SJCRH30 (cell line): ENCODE data around the gene IDH3G. TPM values are rescaled to one million over a fixed set of nuclear protein-coding genes. Genes with fewer than 3 reads are reported as not detected.

Experiments used
- DNase-seq, 2 experiments: peaks; one replicate each; pipeline ENCODE4 v3.0.0-alpha.2; 2015 to 2020
- H3K27ac ChIP-seq: fragments of 250-450 bp; sonication (Bioruptor Pico); 2 replicates; pipeline ENCODE4 v1.5.1; 2020; ENCODE audit warnings: mild to moderate bottlenecking, moderate library complexity
- H3K27me3 ChIP-seq: fragments of 250-450 bp; sonication (Bioruptor Pico); 2 replicates; pipeline ENCODE4 v1.5.1; 2020; ENCODE audit warnings: mild to moderate bottlenecking, moderate library complexity
- H3K36me3 ChIP-seq: fragments of 250-450 bp; sonication (Bioruptor Pico); 2 replicates; pipeline ENCODE4 v1.5.1; 2020; ENCODE audit warnings: mild to moderate bottlenecking, moderate library complexity
- H3K4me1 ChIP-seq: fragments of 250-450 bp; sonication (Bioruptor Pico); 2 replicates; pipeline ENCODE4 v1.5.1; 2020; ENCODE audit warnings: mild to moderate bottlenecking, moderate library complexity
- H3K4me3 ChIP-seq: fragments of 250-450 bp; sonication (Bioruptor Pico); 2 replicates; pipeline ENCODE4 v1.5.1; 2020; ENCODE audit warnings: mild to moderate bottlenecking, moderate library complexity
- H3K9me3 ChIP-seq: fragments of 250-450 bp; sonication (Bioruptor Pico); replicated peaks from 2 replicates; pipeline ENCODE4 v1.5.1; 2020; ENCODE audit warnings: mild to moderate bottlenecking, moderate library complexity
- total RNA-seq: library from RNA; depleted of rRNA; stranded (reverse); fragments of >200 nt; shearing (Covaris generic); gene quantifications from 2 replicates; pipeline ENCODE4 v1.2.3, GENCODE V29; 2014; rRNA removed

IDH3G gene
- 34.3 and 35.0 TPM in 2 replicates for total RNA-seq

DNA sequence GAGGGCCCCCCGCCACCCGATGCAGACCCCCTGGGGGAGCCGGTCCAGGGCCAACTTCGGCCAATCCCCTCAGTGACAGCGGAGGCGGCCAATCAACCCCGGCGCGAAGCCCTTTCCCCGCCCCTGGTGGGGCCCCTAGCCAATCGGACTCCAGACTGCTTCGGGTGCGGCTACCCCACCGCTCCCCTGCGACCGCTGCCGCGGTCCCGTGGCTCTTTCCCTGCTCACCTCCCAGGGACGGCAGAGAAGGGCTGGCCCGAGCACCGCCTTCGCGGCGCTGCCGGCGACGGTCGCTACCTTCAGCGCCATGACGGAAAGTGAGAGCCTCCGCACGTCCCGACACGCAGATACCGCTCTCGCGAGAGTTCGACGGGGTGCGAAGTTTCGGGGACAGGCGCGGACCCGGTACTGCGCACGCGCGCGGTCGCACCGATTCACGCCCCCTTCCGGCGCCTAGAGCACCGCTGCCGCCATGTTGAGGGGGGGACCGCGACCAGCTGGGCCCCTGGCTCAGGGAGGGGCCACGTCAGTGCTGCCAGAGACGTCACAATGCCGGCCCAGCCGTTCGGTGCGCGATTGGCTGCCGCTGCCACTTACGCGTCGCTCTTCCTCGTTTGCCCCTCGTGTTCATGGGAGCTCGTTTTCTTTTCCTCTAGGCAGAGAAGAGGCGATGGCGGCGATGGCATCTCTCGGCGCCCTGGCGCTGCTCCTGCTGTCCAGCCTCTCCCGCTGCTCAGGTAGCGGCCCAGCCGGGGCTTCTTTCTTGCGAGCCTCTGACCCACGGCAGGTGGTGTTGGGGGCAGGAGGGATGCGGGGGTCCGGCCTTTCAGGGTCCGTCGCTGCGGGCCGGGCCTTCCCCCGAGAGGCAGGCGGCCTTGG is at the start of gene IDH3G, which contains the start of gene SSR4:
Gene IDH3G (minus strand): TSS at position 358 of the 879 bp plus-strand sequence. CDS start 49 bp downstream, at position 309.
Gene SSR4 (plus strand): TSS at position 651 of the 879 bp plus-strand sequence. CDS start 20 bp downstream, at position 671.
- no peaks in the 10 kb centered on the region for H3K4me1 ChIP-seq
- peaks cover 4% of the 10 kb centered on the region; the same call in 1 of the 2 replicates for H3K36me3 ChIP-seq
- no peaks in the 10 kb centered on the region for H3K9me3 ChIP-seq
- DNase-seq = peak; percentile 91 to 94
- peak within 1 kb of the TSS; percentile 90 for H3K4me3 ChIP-seq
- peak within 1 kb of the TSS; percentile 97 for H3K27ac ChIP-seq
- H3K27me3 ChIP-seq = no peaks in the 10 kb centered on the region

DNA sequence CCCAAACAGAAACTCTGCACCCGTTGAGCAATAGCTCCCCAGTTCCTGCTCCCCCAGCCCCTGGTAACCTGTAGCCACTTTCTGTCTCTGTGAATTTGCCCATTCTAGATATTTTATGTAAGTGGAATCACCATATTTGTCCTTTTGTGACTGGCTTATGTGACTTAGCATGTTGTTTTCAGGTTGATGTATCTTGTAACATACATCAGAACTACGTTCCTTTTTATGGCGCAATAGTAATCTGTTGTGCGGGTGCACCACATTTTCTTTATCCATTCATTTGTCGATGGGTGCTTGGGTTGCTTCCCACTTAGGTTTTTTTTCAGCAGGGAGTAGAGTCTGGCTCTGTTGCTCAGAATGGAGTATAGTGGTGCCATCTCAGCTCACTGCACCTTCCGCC is 42.7 kb upstream of the IDH3G start:
- Histone ChIP-seq H3K36me3 (no peaks in the 10 kb centered on the region), H3K27ac (no peak overlapping the region), H3K4me1 (no peaks in the 10 kb centered on the region), H3K27me3 (no peaks in the 10 kb centered on the region), H3K9me3 (no peaks in the 10 kb centered on the region), H3K4me3 (no peak overlapping the region)
- DNase-seq = no peak

- Histone ChIP-seq H3K9me3 (no peaks in the 10 kb centered on the region), H3K4me1 (no peaks in the 10 kb centered on the region), H3K27ac (no peak overlapping the region), H3K27me3 (no peaks in the 10 kb centered on the region), H3K4me3 (no peak overlapping the region), H3K36me3 (no peaks in the 10 kb centered on the region)
- no peak for DNase-seq
Measured at GRCh38 chrX:153832728-153833127, 38.6 kb upstream of the IDH3G start.

DNA sequence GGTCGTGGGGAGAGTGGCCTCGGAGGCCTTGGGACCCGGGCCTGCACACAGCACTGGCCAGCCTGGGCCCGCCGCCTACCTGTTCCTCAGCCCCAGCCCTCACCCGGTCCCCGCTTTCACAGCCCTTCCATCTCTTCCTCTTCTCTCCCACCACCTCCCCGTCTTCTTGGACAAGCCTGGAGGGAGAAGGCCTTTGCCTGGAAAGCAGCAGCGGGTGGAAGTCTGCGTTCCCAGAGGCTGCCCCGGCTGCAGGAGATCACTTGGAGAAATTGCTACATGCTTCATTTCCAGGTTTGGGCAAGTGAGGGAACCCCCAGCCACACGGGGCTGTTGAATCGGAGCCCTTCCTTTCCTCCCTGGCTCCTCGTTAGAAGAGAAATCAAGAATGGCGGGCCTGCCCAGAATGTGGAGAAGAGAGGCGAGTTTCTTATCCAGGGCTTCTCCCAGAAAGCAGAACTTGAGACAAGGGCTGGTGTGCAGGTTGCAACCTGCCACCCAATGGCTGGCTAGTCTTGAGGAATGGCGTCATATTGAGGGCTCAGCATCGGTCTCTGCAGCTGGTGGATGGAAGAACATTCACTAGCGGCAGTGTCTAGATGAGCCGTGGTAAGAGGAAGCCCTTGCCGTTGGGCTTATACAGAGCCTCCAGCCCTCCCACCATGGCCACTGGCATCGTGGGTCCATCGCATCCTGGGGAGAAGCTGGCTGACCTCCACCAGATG is 37.4 kb upstream of the IDH3G start:
- DNase-seq = no peak
- no peaks in the 10 kb centered on the region for H3K27me3 ChIP-seq
- no peaks in the 10 kb centered on the region for H3K36me3 ChIP-seq
- no peaks in the 10 kb centered on the region for H3K9me3 ChIP-seq
- no peak overlapping the region for H3K27ac ChIP-seq
- no peaks in the 10 kb centered on the region for H3K4me1 ChIP-seq
- no peak overlapping the region for H3K4me3 ChIP-seq

DNA sequence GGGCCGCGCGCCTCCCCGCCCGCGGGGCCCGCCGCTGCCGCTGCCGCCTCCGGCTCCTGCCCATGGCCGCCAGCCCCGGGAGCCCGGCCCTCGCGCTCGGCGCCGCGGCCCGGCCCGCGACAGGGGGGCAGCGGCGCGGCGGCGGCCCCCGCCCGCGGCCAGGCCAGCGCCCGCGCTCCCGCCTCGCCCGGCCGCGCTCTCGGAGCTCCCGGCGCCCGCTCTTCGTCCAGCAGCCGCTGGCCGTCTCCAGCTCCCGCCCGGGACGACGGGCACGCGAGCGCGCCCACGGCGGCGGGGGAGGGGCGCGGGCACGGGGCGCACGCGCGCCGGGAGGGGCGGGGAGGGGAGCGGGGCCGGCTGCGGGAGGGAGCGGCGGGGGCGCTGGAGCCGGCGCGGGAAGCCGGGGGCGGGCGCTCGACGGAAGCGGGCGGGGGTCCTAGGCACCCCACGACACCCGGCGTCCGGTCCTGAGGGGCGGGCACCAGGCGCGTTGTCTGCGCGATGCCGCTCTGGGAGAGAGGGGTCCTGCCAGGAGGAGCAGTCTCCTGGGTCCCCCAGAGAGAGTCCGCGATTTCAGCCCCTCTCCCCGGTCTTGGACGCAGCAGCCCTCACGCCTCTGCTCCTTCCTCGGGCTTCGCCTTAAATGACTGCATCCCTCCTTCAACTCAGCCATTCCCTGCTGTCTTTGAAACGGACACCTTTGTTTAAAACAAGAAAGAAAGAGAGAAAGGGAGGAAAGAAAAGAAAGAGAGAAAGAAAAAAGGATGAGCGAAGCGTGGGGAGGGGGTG is 36.7 kb upstream of the IDH3G start:
- no peaks in the 10 kb centered on the region for H3K27me3 ChIP-seq
- H3K4me1 ChIP-seq = no peaks in the 10 kb centered on the region
- H3K4me3 ChIP-seq = peak overlapping the region; percentile 56
- no peaks in the 10 kb centered on the region for H3K36me3 ChIP-seq
- DNase-seq = peak in 1 of 2 experiments; percentile 7
- no peaks in the 10 kb centered on the region for H3K9me3 ChIP-seq
- no peak overlapping the region for H3K27ac ChIP-seq

- Histone ChIP-seq H3K27ac (no peak within 1 kb of the TSS), H3K36me3 (no peaks in the 10 kb centered on the region), H3K27me3 (no peaks in the 10 kb centered on the region), H3K9me3 (no peaks in the 10 kb centered on the region), H3K4me1 (no peaks in the 10 kb centered on the region), H3K4me3 (peak within 1 kb of the TSS; percentile 56)
- peak in 1 of 2 experiments; percentile 5 for DNase-seq
Measured at GRCh38 chrX:153829799-153830639, 35.8 kb upstream of the IDH3G start, which contains the start of gene PDZD4. TSS of gene PDZD4 (minus strand) at chrX:153830544. CDS start at chrX:153830298, 246 bp downstream.

- DNase-seq = no peak
- Histone ChIP-seq H3K27me3 (no peaks in the 10 kb centered on the region), H3K27ac (no peak overlapping the region), H3K4me3 (peak overlapping the region; percentile 56), H3K9me3 (no peaks in the 10 kb centered on the region), H3K36me3 (no peaks in the 10 kb centered on the region), H3K4me1 (no peaks in the 10 kb centered on the region)
Measured at GRCh38 chrX:153829549-153829798, 35.3 kb upstream of the IDH3G start.

DNA sequence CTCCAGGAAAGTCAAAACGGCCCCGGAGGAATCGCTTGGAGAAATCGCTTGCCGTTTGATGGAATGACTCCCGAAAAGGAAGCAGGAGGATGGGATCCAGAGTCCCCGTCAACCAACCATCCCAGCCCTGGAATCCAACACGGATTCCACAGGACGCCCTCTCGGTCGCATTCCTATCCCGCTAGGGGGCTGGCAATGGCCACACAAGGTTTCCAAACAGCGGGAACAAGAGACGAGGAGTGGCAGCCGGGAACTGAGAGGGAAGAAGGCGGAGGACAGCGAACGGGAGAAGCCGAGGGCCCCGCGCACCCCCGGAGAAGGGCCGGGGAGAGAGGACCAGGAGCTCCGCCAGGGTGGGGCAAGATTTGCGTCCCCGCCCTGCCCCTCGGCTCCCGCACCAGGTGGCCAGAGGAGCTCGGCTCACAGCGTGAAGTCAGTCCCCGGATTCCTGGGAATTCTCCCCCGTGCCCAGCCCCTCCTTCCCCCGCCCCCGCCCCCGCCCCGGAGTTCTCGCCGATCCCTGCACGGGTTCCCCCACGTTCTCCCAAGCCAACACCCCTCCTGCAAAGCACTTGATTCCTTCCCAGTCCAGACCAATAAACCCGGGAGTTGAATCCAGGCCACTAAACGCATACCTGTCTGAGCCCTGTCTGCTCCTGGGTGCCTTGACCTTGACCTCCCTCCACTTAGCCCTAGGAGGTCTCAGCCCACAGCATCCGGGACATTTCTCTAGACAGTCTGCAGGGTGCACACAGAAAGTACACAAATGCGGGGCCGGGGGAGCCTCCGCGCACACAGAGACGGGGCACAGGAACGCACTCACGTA is 34.8 kb upstream of the IDH3G start:
- Histone ChIP-seq H3K27ac (no peak overlapping the region), H3K9me3 (no peaks in the 10 kb centered on the region), H3K36me3 (no peaks in the 10 kb centered on the region), H3K4me3 (peak overlapping the region; percentile 56), H3K27me3 (no peaks in the 10 kb centered on the region), H3K4me1 (no peaks in the 10 kb centered on the region)
- peak; percentile 25 to 34 for DNase-seq

GRCh38 chrX:153828308-153828707 is 34.1 kb upstream of the IDH3G start:
- Histone ChIP-seq H3K9me3 (no peaks in the 10 kb centered on the region), H3K27me3 (no peaks in the 10 kb centered on the region), H3K4me1 (no peaks in the 10 kb centered on the region), H3K27ac (no peak overlapping the region), H3K36me3 (no peaks in the 10 kb centered on the region), H3K4me3 (no peak overlapping the region)
- DNase-seq = no peak

DNA sequence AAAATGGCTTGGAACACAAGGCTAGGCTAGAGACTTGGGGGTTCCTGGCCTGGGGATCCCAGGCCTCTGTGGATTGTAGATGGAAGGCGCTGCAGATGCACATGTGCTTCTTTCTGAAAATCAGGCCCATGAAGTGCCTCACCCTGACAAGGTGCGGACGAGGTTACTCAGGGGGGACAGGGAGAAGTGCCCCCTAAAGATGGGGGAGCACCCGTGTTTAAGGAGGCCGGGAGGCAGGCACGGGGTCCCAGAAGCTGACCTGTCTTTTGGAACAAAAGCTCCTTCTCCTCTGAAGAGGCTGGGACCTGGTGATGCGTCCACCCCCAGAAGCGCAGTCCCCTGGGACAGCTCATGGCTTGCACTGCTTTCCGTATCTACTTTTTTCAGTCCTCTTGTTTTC is 33.7 kb upstream of the IDH3G start:
- Histone ChIP-seq H3K9me3 (no peaks in the 10 kb centered on the region), H3K4me1 (no peaks in the 10 kb centered on the region), H3K27me3 (no peaks in the 10 kb centered on the region), H3K27ac (no peak overlapping the region), H3K4me3 (no peak overlapping the region), H3K36me3 (no peaks in the 10 kb centered on the region)
- no peak for DNase-seq

DNA sequence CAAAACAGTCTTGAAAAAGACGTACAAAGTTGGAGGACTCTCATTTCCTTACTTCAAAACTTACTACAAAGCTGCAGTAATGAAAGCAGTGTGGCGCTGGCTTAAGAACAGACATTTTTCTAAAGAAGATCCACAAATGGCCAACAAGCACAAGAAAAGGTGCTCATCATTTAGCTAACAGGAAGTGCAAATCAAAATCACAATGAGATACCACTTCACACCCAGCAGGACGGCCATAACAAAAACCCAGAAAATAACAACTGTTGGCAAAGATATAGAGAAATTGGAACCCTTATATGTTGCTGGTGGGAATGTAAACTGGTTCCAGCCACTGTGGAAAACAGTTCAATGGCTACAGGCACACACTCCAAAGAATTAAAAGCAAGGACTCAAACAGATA is 32.8 kb upstream of the IDH3G start:
- H3K4me3 ChIP-seq = no peak overlapping the region
- H3K4me1 ChIP-seq = no peaks in the 10 kb centered on the region
- H3K27ac ChIP-seq = no peak overlapping the region
- no peaks in the 10 kb centered on the region for H3K36me3 ChIP-seq
- no peaks in the 10 kb centered on the region for H3K9me3 ChIP-seq
- no peak for DNase-seq
- no peaks in the 10 kb centered on the region for H3K27me3 ChIP-seq

DNA sequence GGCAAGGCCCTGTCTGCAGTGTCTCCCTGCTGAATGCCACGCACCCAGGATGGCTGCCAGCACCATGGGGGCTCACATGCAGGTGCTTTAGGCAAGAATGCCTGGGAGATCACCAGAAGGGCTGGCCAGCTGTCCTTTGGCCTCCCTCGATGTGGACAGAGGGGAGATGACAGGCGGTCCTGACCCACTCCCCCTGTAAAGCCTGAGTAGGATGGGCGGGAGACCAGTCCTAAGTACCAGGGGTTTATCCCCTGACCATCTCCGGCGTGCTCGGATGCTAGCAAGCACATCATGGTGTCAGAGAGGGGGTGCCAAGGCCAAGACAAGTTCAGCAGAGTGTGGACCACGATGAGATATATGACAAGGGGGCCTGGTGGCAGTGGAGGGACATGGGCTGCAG is 30.9 kb upstream of the IDH3G start:
- H3K27ac ChIP-seq = no peak overlapping the region
- H3K9me3 ChIP-seq = no peaks in the 10 kb centered on the region
- H3K27me3 ChIP-seq = no peaks in the 10 kb centered on the region
- no peaks in the 10 kb centered on the region for H3K36me3 ChIP-seq
- H3K4me1 ChIP-seq = no peaks in the 10 kb centered on the region
- no peak overlapping the region for H3K4me3 ChIP-seq
- DNase-seq = no peak

DNA sequence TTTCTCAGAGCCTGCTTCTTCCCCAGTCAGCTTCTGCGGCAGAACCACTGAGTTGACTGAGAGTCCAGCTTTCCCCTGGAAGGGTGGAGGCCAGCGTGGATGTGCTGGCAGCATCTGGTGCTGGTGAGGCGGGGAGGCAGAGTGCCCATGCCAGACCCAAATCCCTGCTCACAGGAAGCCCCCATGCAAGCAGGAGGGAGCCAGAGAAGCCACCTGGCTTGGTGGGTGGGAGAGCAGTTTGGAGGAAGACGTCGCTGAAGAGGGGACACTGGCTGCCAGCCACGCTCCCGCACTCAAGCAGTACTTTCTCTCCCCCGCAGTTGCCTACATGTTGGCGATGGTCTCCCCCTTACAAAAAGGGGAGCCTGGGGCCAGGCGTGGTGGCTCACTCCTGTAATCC is 30.2 kb upstream of the IDH3G start:
- no peak overlapping the region for H3K27ac ChIP-seq
- no peak for DNase-seq
- no peak overlapping the region for H3K4me3 ChIP-seq
- H3K4me1 ChIP-seq = no peaks in the 10 kb centered on the region
- no peaks in the 10 kb centered on the region for H3K36me3 ChIP-seq
- H3K9me3 ChIP-seq = no peaks in the 10 kb centered on the region
- H3K27me3 ChIP-seq = no peaks in the 10 kb centered on the region
